HL-60/S4 treated with phorbol 12-myristate 13-acetate at 8.2 ng/mL for 4 days and 3 days (cell line): Measurements from ENCODE around the gene POLR2C.

Experiments used
- in situ Hi-C: fragments of 300-500 bp; cut with MboI; formaldehyde crosslinking; loops from 2 replicates; pipeline ENCODE4 v1.15.0; 2022; ENCODE audit warnings: low sequenced_read_pairs

Gene POLR2C

DNA sequence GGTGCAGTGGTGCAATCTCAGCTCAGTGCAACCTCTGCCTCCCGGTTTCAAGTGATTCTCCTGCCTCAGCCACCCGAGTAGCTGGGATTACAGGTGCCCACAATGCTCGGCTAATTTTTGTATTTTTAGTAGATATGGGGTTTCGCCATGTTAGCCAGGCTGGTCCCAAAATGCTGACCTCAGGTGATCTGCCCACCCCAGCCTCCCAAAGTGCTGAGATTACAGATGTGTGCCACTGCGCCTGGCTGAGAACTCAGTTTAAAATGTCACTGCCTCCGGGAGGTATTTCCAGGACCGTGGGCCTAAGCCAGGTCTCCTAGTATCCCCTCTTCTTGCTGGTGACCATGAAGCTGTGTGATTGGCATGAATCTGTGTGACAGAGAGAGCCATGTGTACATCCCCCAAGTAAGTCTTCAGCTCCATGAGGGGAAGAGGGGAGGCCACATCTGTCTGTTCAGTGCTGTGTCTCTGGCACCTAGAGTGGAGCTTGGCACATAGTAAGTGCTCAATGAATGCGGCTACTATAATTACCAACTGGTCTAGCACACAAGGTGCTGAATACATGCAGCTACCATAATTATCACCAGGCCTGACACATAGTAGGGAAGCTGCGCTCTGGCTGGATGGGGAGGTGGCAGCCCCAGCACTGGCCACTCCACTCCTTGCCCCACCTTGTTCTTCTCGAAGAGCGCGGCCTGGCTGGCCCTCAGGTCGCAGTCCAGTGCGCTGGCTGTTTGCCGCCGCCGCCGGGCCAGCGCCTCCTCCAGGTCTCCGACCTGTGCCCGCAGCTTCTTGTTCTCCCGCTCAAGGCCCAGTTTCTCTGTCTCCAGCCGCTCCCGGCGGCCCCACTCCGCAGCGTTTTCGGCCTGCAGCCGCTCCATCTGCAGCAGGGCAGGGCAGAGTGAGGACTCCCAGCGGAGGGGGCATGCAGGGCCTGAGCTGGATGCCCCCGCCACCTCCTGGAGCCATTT, 55.2 kb downstream of the POLR2C start:
- in situ Hi-C loops = no loop called here

GRCh38 chr16:57518520-57518919, 56.0 kb downstream of the POLR2C start:
- in situ Hi-C loops = no loop called here

- in situ Hi-C loops = no loop called here
Observed at GRCh38 chr16:57518922-57519321, 56.4 kb downstream of the POLR2C start.

DNA sequence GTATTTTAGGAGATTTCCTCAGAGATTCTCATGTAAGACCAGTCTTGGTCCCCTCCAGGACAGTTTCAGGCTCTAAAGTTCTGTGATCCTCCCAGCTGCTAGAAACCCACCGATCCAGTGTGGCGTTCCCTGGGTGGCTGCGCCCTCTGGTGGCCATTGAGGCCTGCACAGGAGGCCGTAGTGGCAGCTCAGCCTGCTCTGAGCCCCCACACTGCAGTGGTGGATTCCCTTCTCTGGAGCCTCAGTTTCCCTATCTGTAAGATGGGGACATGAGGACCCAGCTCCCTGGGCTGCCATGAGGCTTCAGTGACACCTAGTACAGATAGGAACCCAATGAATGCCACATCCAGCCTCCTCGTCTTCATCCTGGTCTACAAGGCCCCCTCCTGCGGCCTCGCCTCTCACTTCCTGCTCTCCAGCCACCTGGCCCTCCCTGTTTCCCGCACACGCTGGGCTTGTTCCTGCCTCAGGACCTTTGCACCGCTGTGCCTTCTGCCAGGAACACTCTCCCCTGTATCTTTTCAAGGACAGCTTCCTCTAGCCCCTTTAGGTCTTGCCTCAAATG, 57.4 kb downstream of the POLR2C start:
- in situ Hi-C loops = no loop called here
